Ectodermal cell (in vitro differentiated cells): ENCODE measurements around the gene KIF5C.

Experiments
- H3K27ac ChIP-seq: 2 replicates; pipeline ENCODE4 v1.7.0; 2013; ENCODE audit warnings: mild to moderate bottlenecking, low read depth, low read length; ENCODE audit not compliant: insufficient read depth, poor library complexity, severe bottlenecking
- H3K27me3 ChIP-seq: 2 replicates; pipeline ENCODE4 v1.7.0; 2013; ENCODE audit warnings: mild to moderate bottlenecking, low read length; ENCODE audit not compliant: insufficient read depth, control insufficient read depth, poor library complexity, severe bottlenecking
- H3K36me3 ChIP-seq: one replicate; pipeline ENCODE4 v1.7.0; 2013; ENCODE audit warnings: low read length; ENCODE audit not compliant: control insufficient read depth, insufficient read depth
- H3K4me1 ChIP-seq: one replicate; pipeline ENCODE4 v1.7.0; 2013; ENCODE audit warnings: low read length; ENCODE audit not compliant: control insufficient read depth, insufficient read depth
- H3K4me3 ChIP-seq: 2 replicates; pipeline ENCODE4 v1.7.0; 2013; ENCODE audit warnings: low read depth, low read length, control low read depth; ENCODE audit not compliant: insufficient read depth
- H3K9me3 ChIP-seq: 2 replicates; pipeline ENCODE4 v1.7.0; 2013; ENCODE audit warnings: mild to moderate bottlenecking, low read length, moderate library complexity; ENCODE audit not compliant: control insufficient read depth
- WGBS, 2 experiments: methylation state at CpG; one replicate each; pipeline ENCODE4 v1.1.7; 2013; ENCODE audit warnings: missing lambda C conversion rate in 2 of 2; 5-methylcytosine and 5-hydroxymethylcytosine counted together

Gene KIF5C

DNA sequence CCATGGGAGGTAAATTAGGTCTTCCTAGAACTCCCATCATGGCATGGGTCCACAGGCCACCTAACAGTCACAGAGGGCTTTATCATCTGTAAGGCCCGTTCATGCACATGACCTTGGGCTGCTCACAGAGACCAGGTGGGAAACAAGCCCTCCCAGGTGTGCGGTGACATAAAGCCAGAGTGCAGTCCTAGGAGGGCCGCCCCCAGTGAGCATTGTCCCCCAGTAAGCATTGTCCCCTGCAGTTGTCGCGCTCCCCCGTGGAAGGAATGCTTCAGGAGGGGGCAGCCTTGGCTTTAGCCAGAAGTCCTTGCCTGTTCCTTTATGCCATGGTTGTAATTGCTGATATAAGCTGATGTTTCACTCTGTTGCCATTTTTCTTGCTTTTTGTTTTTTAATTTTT, 121.8 kb downstream of the KIF5C start:
- Histone ChIP-seq H3K4me3 (no peak overlapping the region), H3K27ac (no peak overlapping the region), H3K27me3 (no peaks in the 10 kb centered on the region), H3K36me3 (peaks cover 19% of the 10 kb centered on the region), H3K9me3 (no peaks in the 10 kb centered on the region), H3K4me1 (peaks cover 8% of the 10 kb centered on the region)
- WGBS, 2 experiments, result 92 to 94% methylated on average over 6 of the region's 6 CpGs

DNA sequence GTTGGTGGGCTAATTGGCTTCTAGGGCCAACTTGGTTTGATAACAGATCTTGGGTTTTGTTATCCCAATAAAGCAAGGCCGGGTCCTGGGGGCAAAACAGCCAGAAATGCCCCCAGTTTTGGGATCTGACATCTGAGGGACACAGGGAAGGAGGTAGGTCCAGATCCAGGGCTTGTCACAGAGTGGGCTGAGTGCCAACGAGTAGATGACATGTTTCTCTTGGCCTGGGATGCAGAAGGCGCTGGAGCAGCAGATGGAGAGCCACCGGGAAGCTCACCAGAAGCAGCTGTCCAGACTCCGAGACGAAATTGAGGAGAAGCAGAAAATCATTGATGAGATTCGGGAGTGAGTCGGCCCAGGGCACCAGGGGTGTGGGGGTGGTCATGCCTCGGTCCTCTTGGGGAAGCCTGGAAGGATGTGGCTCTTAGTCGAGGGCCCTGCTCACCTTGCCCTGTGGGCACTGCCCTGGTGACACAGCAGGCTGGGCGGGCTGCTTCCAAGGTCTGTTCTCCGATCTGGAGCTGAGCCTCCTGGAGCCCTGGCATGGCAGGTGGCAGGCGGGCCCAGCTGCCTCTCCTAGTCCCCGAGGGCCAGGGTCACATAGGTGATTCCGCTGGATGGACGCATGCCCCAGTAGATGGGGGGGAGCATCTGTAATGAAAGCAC, 123.3 kb downstream of the KIF5C start:
- no peaks in the 10 kb centered on the region for H3K9me3 ChIP-seq
- no peak overlapping the region for H3K27ac ChIP-seq
- no peaks in the 10 kb centered on the region for H3K27me3 ChIP-seq
- peaks cover 8% of the 10 kb centered on the region for H3K4me1 ChIP-seq
- 93 to 94% methylated on average over 15 to 16 of the region's 16 CpGs for WGBS, 2 experiments
- H3K36me3 ChIP-seq, result peaks cover 30% of the 10 kb centered on the region
- H3K4me3 ChIP-seq, result no peak overlapping the region

DNA sequence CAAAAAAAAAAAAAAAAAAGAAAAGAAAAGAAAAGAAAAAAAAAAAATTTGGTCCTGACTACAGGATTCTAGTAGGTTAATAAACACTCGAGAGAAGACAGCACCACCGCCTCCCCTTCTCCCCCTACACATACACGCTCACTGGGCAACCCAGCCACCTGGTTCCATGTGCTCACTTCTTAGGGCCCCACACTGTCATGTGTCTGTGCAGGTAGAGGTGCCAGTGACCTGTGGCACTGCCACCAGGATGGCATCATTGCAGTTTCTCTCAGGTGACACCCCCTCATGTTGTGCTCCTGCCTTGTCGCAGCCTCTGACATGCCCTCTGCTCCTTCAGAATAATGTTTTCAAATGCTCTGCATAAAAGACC, 123.8 kb downstream of the KIF5C start:
- Histone ChIP-seq H3K4me1 (peaks cover 8% of the 10 kb centered on the region), H3K9me3 (no peaks in the 10 kb centered on the region), H3K36me3 (peaks cover 30% of the 10 kb centered on the region), H3K4me3 (no peak overlapping the region), H3K27ac (no peak overlapping the region), H3K27me3 (no peaks in the 10 kb centered on the region)
- 66 to 68% methylated on average over 4 of the region's 4 CpGs for WGBS, 2 experiments

DNA sequence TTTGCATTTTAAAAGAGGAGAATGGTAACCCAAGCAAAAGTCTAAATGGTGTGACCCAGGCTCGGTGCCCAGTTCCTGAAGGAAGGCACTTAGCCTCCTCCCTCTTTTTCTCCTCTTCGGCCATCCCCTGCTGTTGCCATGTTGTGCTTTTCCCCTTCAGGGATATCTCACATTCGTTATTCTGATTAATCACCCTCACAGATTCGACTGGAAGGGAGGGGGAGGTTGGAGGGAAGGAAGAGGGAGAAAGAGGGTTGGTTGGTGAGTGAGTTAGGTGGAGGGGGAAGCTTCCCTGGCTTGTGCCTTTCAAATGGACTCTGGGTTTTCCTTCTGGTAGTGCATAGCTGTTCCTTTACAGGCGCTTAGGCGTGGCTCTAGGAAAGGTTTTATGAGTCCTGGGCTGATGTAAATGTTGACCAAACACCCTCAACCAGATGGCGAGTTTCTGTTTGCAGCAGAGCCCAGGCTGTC, 124.5 kb downstream of the KIF5C start:
- Histone ChIP-seq H3K27ac (no peak overlapping the region), H3K36me3 (peaks cover 27% of the 10 kb centered on the region)
- 23 to 27% methylated on average over 6 of the region's 7 CpGs for WGBS, 2 experiments

DNA sequence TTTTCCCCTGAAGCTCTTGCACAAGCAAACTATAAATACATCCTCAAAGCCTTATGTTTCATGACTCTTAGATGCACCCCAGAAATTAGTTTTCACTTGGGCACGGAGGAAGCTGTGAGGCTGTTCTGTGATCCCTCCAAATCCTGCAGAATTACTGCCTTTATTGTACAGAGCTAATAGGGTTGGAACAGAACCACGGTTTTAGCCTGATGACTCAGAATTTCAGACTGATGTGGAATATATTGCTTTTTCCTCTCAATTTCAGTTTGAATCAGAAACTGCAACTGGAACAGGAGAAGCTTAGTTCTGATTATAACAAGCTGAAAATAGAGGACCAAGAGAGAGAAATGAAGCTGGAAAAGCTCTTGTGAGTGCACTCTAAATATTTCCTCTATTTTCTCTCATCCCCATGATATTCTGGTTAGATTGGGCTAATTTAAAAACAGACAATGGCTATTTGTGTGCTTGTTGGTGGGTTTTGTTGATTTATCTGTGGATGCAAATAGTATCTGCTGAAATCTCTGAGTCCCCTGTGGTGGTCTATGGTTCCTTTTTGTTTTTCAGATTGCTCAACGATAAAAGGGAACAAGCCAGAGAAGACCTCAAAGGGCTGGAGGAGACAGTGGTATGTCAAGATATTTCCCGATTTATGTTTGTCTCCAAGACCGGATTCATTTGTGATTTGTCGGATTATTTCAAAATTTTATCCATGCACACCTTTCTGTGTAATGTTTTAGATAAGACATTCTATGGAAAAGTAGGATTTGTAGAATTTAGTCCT, 125.3 kb downstream of the KIF5C start:
- Histone ChIP-seq H3K27me3 (no peaks in the 10 kb centered on the region), H3K9me3 (no peaks in the 10 kb centered on the region), H3K4me3 (no peak overlapping the region), H3K36me3 (peaks cover 29% of the 10 kb centered on the region), H3K4me1 (peaks cover 8% of the 10 kb centered on the region), H3K27ac (no peak overlapping the region)
- 40 to 60% methylated on average over 4 to 6 of the region's 6 CpGs for WGBS, 2 experiments

More for the DNA sequence above, 124.5 kb downstream of the KIF5C start:
- Histone ChIP-seq H3K4me3 (no peak overlapping the region), H3K27me3 (no peaks in the 10 kb centered on the region), H3K4me1 (peaks cover 8% of the 10 kb centered on the region), H3K9me3 (no peaks in the 10 kb centered on the region)

DNA sequence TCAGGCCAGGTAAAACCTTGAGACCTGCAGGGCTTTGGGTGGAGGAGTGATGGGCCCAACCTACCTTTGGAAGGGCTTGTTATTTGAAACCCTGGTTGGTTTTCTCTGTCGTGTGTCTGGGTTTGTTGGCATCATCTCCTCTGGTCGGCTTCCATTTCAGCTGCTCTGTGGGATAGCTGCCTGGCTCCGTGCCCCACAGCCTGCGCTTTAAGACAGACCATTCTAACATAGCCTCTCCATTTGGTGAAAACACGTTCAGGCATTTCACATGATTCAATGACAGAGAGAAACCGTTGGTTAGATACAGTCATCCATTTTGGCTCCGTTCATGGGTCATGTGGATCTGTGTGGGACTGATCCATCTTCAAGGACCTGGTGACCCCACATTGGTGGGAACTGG, 126.5 kb downstream of the KIF5C start:
- Histone ChIP-seq H3K27ac (no peak overlapping the region), H3K36me3 (peaks cover 36% of the 10 kb centered on the region), H3K9me3 (no peaks in the 10 kb centered on the region), H3K4me1 (peaks cover 13% of the 10 kb centered on the region), H3K4me3 (no peak overlapping the region), H3K27me3 (no peaks in the 10 kb centered on the region)
- WGBS, 2 experiments, result 91 to 93% methylated on average over 7 of the region's 7 CpGs

DNA sequence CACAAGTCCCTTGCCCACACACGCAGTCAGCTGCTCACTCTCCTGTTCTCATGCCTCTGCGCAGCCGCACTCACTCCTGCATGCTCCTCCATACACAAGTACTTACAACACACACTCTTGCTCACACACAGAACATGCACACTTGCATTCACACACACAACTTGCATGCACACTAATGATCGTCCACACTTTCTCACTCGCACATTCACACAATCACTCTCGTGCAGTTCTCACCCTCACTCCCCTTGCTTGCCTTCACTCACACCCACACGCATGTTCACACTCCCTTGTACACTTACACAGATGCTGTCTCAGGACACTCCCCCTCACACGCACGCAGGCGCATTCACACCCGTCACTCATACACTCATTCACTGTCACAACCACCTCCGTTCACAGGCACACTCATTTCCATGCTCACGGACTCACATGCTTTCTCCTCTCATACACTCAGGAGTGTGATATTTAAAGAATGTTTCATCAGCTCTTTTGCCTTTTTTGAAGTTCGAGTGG, 127.4 kb downstream of the KIF5C start:
- no peak overlapping the region for H3K27ac ChIP-seq
- no peaks in the 10 kb centered on the region for H3K9me3 ChIP-seq
- no peak overlapping the region for H3K4me3 ChIP-seq
- peaks cover 13% of the 10 kb centered on the region for H3K4me1 ChIP-seq
- peaks cover 36% of the 10 kb centered on the region for H3K36me3 ChIP-seq
- no peaks in the 10 kb centered on the region for H3K27me3 ChIP-seq
- WGBS, 2 experiments, result 94% methylated on average over 14 of the region's 14 CpGs

DNA sequence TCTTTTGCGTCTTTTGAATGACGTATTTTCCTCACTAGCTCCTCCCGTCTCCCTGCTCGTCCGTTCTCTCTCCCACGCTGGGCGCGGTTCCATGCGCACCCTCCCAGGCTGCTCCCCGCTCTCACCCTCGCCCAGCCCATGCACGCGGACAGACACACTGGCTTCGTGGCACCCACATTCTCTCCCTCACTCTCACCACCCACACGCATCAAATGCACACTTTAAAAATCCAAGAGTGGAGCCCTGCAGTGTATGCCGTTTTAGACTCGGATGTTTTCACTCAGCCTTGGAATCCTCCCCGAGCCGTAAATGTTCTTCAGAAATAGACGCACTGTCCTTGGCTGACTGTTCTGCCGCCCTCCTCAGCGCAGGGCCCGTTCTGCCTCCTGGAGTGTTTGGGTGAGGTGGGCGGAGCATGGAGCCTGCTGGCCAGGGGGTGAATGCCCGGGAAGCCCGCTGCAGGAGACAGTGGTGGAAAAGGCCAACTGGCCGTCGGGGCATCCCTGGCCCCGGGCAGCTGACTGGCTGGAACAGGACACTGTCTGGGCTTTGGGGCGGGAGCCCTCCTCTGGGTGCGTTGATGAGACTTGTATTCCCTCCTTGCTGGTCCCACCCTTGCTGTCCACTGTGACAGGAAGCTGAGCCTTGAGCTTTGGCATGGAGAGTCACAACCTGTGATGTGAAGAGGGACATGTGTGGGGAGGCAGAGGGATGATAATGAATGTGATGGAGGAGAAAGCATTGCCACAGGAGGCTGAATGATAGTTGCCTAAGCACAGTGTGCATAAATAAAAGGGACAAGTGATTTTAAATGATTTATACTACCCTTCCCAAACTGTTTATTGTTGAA, 128.1 kb downstream of the KIF5C start:
- Histone ChIP-seq H3K4me1 (peaks cover 13% of the 10 kb centered on the region), H3K27ac (no peak overlapping the region), H3K27me3 (no peaks in the 10 kb centered on the region), H3K36me3 (peaks cover 36% of the 10 kb centered on the region), H3K4me3 (no peak overlapping the region), H3K9me3 (no peaks in the 10 kb centered on the region)
- WGBS, 2 experiments, result 96 to 97% methylated on average over 31 of the region's 31 CpGs

DNA sequence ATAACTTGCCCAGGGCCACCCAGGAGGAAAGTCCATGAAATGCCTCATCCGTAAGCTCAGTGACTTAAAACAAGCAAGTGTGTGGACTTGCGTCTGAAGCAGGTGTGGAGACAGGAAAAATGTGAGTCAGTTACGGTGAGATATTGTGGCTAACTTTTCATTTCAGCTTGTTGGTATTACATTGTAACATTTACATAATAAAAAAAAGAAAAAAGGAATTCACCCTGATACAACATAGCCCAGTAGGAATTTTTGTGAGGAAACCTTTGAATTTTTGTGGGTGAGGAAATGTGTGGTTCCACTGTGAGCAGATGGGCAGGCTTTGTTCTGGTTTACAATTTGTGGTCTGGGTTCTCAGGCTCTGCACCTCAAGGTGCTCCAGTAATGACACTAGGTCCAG, 129.8 kb downstream of the KIF5C start:
- 85 to 96% methylated on average over 2 to 3 of the region's 3 CpGs for WGBS, 2 experiments
- H3K27me3 ChIP-seq, result no peaks in the 10 kb centered on the region
- peaks cover 39% of the 10 kb centered on the region for H3K36me3 ChIP-seq
- H3K9me3 ChIP-seq, result no peaks in the 10 kb centered on the region
- H3K4me3 ChIP-seq, result no peak overlapping the region
- H3K27ac ChIP-seq, result no peak overlapping the region
- H3K4me1 ChIP-seq, result peaks cover 8% of the 10 kb centered on the region
